ENCODE results near the gene MDFI. TPM values are rescaled to one million over a fixed set of nuclear protein-coding genes. Genes with fewer than 3 reads are reported as not detected.

MDFI gene
- total RNA-seq, 1 donor from 2014 or later: 84.6 TPM

DNA sequence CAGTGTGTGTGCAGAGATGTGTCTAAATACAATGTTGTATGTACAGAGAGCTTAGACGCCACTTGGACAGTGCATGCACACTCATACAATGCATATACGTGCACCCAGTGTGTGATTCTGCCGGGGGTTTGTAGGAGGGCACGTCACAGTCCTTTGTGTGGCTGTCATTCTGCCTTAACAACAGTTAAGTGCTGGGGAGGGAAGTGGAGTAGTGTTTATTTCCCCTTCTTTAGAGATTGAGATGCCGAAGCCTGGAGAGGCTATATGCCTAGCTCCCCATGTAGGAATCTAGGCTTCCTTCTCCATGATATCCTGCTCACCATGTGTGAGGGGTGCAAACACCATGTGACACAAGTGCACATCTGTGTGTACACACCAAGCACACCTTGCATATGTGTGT is 38.2 kb downstream of the MDFI start:
- Histone ChIP-seq H3K4me3 (ENCODE audit: low read depth, low read length) (no peak overlapping the region), H3K27me3 (ENCODE audit: control insufficient read depth, insufficient read depth, low read length) (peaks cover 33% of the 10 kb centered on the region), H3K36me3 (ENCODE audit: control insufficient read depth, insufficient read depth, low read length) (no peaks in the 10 kb centered on the region)
- no peak for DNase-seq (ENCODE audit: low read depth)
- TF ChIP-seq CTCF (IDR thresholded peaks at IDR 0.05; ENCODE audit: insufficient read depth, low read length, poor library complexity, severe bottlenecking): no peak

- H3K4me3 ChIP-seq (ENCODE audit: low read depth, low read length): no peak overlapping the region
- H3K36me3 ChIP-seq (ENCODE audit: control insufficient read depth, insufficient read depth, low read length): no peaks in the 10 kb centered on the region
- peaks cover 28% of the 10 kb centered on the region for H3K27me3 ChIP-seq (ENCODE audit: control insufficient read depth, insufficient read depth, low read length)
These were observed 39.1 kb downstream of the MDFI start for GRCh38 chr6:41677124-41677921.

DNA sequence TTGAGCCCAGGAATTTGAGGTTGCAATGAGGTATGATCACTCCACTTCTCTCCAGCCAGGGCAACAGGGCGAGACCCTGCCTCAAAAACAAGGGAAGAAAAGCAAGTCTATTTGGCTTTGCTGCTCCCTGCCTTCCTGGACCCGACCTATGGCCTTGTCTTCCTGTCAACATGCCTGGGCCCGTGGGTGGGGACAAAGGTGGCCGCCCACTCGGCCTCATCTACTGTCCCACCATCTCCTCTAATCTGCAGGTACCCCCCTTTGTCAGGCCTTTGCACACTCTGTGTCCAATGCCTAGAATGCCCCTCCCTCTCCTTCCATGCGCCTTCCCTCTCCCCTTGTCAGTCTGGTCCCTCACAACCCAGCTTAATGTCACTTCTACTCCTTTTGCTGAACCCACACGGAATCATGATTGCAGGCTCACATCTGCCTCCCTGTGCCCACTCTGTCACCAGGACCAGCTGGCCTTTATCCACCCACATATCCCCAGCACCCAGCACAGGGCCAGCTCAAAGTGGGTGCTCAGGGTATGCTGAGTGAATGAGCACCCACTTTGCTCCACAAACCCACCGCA is 40.3 kb downstream of the MDFI start:
- TF ChIP-seq CTCF (IDR thresholded peaks at IDR 0.05; ENCODE audit: insufficient read depth, low read length, poor library complexity, severe bottlenecking): no peak
- Histone ChIP-seq H3K27me3 (ENCODE audit: control insufficient read depth, insufficient read depth, low read length) (peaks cover 21% of the 10 kb centered on the region), H3K4me3 (ENCODE audit: low read depth, low read length) (no peak overlapping the region), H3K36me3 (ENCODE audit: control insufficient read depth, insufficient read depth, low read length) (no peaks in the 10 kb centered on the region)
- DNase-seq (ENCODE audit: low read depth): no peak

More at GRCh38 chr6:41677124-41677921, 39.1 kb downstream of the MDFI start:
- no peak for TF ChIP-seq CTCF (IDR thresholded peaks at IDR 0.05; ENCODE audit: insufficient read depth, low read length, poor library complexity, severe bottlenecking)
- no peak for DNase-seq (ENCODE audit: low read depth)

DNA sequence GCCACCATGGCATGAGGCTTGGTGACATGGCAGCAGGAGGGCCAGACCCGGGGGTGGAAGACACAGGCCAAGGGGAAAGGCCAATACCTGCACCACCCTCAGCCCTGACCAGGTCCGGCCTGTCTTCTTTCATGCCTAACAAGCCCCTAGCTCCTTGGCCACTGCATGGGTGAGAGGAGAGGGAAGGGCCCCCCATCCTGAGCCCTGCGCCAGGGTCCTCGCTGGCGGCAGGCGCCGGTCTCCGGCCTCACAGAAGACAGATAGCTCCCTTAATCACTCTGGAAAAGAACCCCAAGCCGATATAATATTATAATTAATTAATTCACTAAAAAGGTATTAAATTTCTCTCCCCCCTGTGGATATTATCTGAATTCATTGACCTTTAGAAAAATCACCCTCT is 41.4 kb downstream of the MDFI start:
- TF ChIP-seq CTCF (IDR thresholded peaks at IDR 0.05; ENCODE audit: insufficient read depth, low read length, poor library complexity, severe bottlenecking): no peak
- Histone ChIP-seq H3K4me3 (ENCODE audit: low read depth, low read length) (no peak overlapping the region), H3K27me3 (ENCODE audit: control insufficient read depth, insufficient read depth, low read length) (peaks cover 19% of the 10 kb centered on the region), H3K36me3 (ENCODE audit: control insufficient read depth, insufficient read depth, low read length) (no peaks in the 10 kb centered on the region)
- DNase-seq (ENCODE audit: low read depth): no peak

- DNase-seq (ENCODE audit: low read depth): no peak
- no peak for TF ChIP-seq CTCF (IDR thresholded peaks at IDR 0.05; ENCODE audit: insufficient read depth, low read length, poor library complexity, severe bottlenecking)
- Histone ChIP-seq H3K4me3 (ENCODE audit: low read depth, low read length) (no peak overlapping the region), H3K36me3 (ENCODE audit: control insufficient read depth, insufficient read depth, low read length) (no peaks in the 10 kb centered on the region), H3K27me3 (ENCODE audit: control insufficient read depth, insufficient read depth, low read length) (peaks cover 19% of the 10 kb centered on the region)
These were observed 42.1 kb downstream of the MDFI start for GRCh38 chr6:41680182-41680965.

Measured in kidney epithelial cell (primary cell).